SH-SY5Y (cell line): ENCODE results near the gene BCLAF3.

ENCODE experiments used
- GATA2 ChIP-seq: IDR thresholded peaks from 2 replicates; pipeline ENCODE4 v1.6.1; 2011; ENCODE audit warnings: mild to moderate bottlenecking, low read depth, low read length
- GATA3 ChIP-seq: IDR thresholded peaks from 2 replicates; pipeline ENCODE4 v1.6.1; 2011; ENCODE audit warnings: low read depth, mild to moderate bottlenecking, low read length, moderate library complexity

The BCLAF3 gene

DNA sequence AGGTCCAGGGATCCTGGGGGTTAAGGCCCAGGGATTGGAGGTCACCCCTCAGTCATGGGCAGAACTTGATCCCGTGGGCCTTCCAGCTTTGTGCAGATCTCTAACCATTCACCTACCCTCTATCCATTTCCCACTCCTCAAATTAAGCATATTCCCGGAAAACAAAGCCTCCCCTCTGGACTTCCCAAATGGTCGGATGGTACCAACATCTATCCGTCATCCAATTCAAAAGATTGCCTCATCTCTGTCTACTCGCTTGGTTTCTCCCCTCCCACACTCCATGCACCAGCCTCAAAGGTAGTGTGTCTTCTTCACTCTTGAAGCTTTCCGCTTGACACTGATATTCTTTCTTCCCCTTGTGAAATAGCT is 473 bp upstream of the BCLAF3 start:
- TF ChIP-seq GATA2 (no peak), GATA3 (no peak)

DNA sequence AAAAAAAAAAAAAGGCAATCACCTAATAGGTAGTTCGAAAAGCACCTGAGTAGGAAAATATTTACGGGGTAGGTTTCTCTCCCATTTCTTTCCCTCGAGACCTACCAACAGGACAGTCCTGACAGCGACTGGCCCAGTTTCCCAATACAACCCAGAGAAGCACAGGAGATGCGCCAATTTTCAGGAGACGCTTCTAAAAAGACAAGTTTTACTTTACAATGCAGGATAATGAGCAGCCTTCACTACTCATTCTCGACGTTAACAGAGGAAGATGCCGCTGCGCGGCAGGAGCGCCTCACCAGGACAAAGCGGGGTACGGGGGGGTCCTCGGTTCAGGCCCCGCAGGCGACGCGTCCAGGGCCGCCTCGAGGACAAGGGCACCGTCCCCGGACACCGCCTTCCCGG is 708 bp downstream of the BCLAF3 start:
- no peak for TF ChIP-seq GATA2
- no peak for TF ChIP-seq GATA3

DNA sequence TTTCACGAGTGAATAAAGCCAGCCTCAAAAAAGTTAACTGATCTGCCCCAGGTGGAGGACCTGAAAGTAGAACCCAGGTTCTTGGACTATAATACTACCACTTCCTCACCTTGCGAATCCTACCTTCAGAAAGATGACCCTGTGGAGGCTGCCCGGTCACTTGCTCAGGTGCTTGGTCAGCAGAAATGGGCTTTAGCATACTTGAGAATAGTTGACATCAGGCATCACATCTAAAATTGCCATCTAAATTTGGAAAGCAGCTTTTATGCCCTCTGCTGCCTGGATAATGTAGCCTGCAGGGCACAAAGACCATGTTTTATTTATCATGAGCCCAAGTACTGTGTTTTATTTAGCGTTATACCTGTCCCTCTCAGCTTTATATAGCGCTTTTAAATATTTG is 3.0 kb downstream of the BCLAF3 start:
- TF ChIP-seq GATA3 (no peak), GATA2 (no peak)

DNA sequence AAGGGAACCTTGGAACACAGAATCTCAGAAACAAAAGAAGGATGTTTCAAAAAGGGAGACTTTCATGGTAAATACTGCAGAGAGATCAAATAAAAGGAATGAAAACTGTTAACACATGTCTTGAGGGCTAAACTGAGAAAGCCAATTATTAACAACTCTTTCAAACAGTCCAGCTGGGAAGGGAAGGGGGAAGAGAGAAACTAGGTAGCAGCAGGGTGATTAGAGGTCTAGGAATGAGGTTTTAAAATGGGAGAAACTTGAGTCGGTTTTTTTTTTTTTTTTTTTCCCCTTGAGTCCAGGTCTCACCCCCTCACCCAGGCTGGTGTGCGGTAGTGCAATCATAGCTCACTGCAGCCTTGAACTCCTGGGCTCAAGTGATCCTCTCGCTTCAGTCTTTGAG is 4.3 kb downstream of the BCLAF3 start:
- TF ChIP-seq GATA2 (no peak), GATA3 (no peak)

DNA sequence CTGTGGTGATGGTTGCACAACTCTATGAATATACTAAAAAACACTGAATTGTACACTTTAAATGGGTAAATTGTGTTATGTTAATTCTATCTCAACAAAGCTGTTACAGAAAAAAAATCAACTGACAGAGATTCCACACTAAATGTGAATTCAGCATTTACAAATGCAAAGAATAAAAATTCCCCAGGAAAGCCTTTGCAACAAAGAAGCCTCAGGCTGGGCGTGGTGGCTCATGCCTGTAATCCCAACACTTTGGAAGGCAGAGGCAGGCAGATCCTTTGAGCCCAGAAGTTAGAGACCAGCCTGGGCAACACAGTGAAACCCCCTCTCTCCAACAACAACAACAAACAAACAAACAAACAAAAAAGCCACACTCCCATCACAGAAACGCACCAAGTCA is 8.9 kb downstream of the BCLAF3 start:
- TF ChIP-seq GATA3, result no peak
- no peak for TF ChIP-seq GATA2

DNA sequence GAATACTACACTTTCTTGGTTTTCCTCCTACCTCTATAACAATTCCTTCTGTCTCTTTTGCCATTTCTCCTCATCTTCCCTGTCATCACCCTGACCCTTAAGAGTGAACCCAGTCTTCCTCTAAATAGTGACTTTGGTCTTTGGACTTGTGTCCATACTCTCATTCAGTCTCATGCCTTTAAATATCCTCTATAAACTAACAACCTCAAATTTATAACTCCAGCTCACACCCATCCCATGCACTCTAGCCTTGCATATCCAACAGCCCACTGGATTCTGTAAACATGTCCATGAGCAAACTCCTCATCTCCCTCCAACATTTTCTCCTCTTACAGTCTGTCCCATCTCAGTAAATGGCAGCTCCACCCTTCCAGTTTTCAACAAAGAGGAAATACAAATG is 15.0 kb downstream of the BCLAF3 start:
- TF ChIP-seq GATA3, result no peak
- no peak for TF ChIP-seq GATA2

DNA sequence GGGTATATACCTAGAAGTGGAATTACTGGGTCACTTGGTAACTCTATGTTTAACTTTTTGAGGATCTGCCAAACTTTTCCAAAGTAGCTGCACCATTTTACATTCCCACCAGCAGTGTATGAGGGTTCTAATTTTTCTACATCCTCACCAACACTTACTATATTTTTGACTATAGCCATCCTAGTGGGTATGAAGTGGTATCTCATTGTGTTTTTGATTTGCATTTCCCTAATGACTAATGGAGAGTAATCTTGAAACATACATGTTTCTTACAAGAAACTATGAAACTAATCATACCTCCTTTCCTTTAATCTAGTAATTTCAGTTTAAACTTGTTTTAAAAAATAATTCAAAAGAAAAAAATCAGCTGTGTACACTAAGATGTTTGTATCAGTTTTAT is 17.9 kb downstream of the BCLAF3 start:
- no peak for TF ChIP-seq GATA3

DNA sequence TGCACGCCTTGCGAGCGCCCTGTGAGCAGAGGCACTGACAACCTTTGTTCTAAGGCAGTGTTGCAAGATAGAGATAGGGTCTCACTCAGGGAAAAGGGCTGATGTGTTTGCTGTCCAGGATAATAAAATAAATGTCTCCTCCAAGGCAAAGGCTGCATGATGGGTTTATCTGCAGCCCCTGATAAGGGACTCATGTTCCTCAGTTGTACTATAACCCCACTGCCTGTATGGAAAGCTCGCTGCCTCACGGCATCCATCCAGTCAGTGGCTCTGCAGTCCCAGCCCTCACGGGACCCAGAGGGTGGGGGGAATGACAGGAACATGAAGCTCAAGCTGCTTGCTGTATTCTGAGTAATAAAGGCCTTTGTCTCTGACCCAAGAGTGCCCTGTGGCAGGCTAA is 22.6 kb downstream of the BCLAF3 start:
- TF ChIP-seq GATA2 (no peak), GATA3 (no peak)

DNA sequence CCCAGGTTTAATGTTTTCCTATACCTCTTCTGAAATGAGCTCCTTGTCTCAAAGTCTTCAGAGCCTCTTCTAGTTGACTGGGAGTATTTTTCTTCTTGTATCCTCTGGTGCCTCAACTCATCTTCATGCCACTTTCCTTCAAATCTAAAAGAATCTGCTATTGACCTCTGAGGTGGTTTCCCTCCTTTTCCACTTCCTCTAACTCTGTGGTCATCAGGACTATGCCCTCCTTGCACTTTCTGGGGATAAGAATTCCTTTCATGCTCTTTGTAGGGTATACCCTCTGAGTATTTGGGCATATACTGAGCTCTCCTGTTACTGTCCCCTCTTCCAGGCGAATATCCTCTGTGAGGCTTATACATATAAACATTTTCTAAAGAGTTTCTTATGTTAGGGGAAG is 24.8 kb downstream of the BCLAF3 start:
- no peak for TF ChIP-seq GATA2
- no peak for TF ChIP-seq GATA3

DNA sequence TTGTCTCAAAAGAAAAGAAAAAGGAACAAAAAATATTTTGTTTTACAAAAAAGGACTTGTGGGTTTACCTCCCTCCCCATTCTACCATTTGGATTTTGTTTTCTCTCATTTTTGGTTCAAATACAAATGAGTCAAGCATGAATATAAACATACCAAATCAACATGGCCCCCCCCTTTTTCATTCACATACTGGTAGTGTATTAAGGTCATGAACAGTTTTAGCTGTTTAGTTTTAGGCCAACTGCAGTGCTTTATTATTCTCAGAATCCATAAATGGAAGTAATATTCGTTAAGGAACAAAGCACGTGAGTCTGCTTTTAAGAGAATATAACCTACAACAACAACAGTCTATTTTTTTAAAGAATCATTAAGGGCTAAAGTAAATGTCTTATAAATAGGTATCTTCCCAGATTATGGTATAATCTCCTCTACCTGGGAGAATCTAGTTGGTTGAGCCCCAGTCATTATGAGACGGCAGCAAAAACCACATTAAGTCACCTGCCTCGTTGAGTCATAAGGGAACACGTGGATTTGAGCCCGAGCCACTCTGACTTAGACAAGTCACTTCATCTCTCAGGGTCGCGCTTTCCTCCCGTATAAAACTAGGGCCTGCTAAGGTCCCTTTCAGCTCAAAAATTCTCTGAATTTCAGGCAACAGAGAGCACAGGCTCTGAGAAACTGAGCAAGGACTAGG is 26.7 kb downstream of the BCLAF3 start:
- TF ChIP-seq GATA3 (no peak), GATA2 (no peak)

DNA sequence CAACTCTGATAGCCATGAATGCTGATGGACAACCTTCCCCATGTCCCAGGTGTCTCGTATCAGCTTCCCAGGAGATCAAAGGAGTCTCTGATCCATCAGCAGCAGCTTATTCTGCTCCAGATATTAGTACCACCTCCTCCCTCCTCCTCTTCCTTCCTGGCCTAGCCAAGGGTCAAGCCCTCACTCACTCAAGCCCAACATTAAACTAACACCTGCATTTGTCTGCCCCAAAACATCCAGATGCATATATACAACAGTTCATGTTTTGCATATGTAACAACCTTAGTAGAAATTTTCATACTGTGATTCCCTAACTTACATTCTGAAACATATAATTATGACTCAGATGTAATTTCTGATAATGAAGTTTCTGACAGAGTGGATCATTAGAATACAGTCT is 29.9 kb downstream of the BCLAF3 start:
- TF ChIP-seq GATA2 (no peak), GATA3 (no peak)

DNA sequence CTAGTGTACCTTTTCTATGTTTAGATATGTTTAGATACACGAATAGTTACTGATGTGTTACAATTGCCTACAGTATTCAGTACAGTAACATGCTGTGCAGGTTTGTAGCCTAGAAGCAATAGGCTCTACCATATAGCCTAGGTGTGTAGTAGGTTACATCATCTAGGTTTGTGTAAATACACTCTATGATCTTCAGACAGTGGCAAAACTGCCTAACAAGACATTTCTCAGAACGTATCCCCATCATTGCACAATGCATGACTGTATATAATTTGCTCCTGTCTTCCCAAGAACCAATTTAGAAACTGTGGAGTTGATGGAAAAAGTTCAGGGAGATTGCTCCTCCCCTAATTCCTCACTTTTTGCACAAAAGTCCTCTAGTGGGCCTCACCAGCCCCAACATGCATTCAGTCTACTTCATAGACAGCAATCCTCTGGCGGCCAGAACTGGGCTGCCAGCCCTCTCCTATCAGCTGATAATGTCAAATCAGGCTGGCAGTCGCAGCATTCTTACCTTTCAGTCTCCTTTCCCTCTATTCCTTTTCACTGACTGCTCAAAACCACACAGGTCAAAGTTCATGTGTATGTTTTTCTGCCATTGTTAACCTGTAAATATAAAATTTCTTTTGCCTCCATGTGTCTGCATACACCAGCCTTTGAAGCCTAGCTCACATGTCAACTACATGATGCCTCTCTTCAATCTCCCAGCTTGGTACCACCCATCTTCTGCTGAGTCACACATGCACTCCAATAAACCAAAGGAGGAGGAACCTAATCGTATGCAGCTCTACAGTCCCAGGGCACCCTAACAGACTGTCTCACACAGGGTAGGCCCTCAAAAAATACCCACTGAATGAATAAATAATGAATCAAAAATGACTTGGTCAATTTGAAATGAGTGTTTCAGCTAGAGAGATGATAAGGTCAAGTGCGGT is 32.0 kb downstream of the BCLAF3 start:
- TF ChIP-seq GATA2 (no peak), GATA3 (no peak)

DNA sequence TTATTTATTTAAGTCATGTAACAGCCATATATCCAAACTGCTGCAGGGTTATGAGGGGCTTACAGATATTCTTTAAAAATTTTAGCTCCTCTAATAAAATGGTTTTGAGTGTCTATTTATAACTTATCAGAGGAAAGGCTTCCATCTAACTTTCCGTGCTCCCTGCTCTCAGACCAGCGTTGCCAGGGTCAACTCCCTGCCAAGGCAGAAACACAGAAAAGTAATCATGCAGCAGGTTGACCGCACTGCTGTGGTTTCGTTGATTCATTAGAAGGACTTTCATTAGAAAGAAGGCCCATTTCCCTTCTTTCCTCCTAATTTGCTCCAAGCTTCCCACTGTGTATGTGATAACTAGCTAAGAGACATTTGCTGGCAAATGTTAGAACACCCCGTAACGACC is 33.9 kb downstream of the BCLAF3 start:
- TF ChIP-seq GATA2 (no peak), GATA3 (no peak)

DNA sequence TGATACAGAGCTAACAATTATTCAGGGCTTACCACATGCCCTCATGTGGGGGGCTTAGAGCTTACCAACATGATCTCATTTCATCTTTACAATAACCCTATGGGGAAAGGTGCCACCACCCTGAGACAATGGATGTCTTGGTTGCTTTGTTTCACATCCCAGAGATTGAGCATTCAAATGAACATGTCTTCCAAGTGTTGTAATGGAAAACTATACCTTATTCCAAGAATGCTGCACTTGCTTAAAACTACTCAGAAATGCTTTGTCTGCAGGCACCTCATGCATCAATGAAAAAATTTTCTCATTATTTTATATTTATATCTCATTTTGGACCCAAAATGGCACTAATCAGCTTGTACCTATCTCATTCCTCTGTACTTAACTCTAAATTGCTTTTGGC is 34.6 kb downstream of the BCLAF3 start:
- TF ChIP-seq GATA2, result no peak
- TF ChIP-seq GATA3, result no peak

DNA sequence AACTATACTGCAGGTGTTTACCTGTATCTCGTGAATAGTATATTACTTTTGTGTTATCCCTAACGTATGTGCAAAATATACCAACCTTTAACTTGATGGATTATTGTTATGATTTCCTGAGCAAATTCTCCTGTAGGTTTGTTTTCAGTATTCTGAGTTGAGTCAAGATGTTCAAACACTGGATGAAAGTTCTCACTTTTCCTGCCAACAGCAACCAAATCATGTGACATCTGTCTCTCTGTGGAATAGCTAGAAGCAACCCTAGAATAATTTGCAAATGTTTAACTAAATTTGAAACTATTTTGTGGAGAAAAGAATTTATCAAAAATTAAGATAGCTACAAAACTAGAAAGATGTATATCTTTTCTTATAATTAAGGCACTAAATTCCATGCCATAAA is 35.6 kb downstream of the BCLAF3 start:
- TF ChIP-seq GATA3 (no peak), GATA2 (no peak)
